H1 (cell line): Measurements from ENCODE around the gene KIAA0930. TPM values are rescaled to one million over a fixed set of nuclear protein-coding genes. Genes with fewer than 3 reads are reported as not detected.

ENCODE experiments used
- CHD1 ChIP-seq: IDR thresholded peaks from 2 replicates; pipeline ENCODE4 v1.6.1; 2012; ENCODE audit warnings: low read depth, low read length, improper control_type of control experiment
- CHD7 ChIP-seq: fragments of 300-600 bp; sonication (generic); IDR thresholded peaks from 2 replicates; pipeline ENCODE4 v1.7.1; 2012; ENCODE audit warnings: low read length, moderate library complexity, mild to moderate bottlenecking, inconsistent platforms; ENCODE audit not compliant: insufficient replicate concordance
- GABPA ChIP-seq: IDR thresholded peaks from 2 replicates; pipeline ENCODE4 v1.6.1; 2011; ENCODE audit warnings: mild to moderate bottlenecking, low read length, moderate library complexity, borderline replicate concordance; ENCODE audit not compliant: insufficient read depth
- MAFK ChIP-seq: IDR thresholded peaks from 2 replicates; pipeline ENCODE4 v1.6.1; 2012; ENCODE audit warnings: low read depth, mild to moderate bottlenecking, improper control_type of control experiment, low read length
- polyA plus RNA-seq, 7 experiments: library from polyadenylated mRNA; depleted of rRNA in 3 of 7; stranded (reverse) in 5 of 7; unstranded in 2 of 7; fragments of >200 nt in 5 of 7; fragments of 200-250 nt in 2 of 7; gene quantifications; 1 replicate in 5 of 7; 2 replicates in 1 of 7; 4 replicates in 1 of 7; pipeline versions ENCODE4 v1.2.1 to v1.2.3, GENCODE V29; 2011 to 2013; ENCODE audit warnings: missing spikeins in 2 of 7, mixed read lengths in 2 of 7
- total RNA-seq: library from RNA; stranded (reverse); fragmentation: NEBNext Ultra II Directional; extraction: Animal tissue kit (Norgen Biotek cat#: 25700); gene quantifications from 2 replicates; pipeline ENCODE4 v1.2.1, GENCODE V29; 2021

KIAA0930 gene
- total and polyA plus RNA-seq, 2 of the 8 experiments (the other 6 are each of a cell fraction or from before 2014, with no cell fraction given): 61.9 to 66.1 TPM

- TF ChIP-seq CHD7: no peak
- no peak for TF ChIP-seq CHD1
- TF ChIP-seq GABPA: no peak
- no peak for TF ChIP-seq MAFK
These were observed 1.6 kb downstream of the KIAA0930 start (continued) for GRCh38 chr22:45238957-45239680.
